HepG2 (cell line): ENCODE measurements around the gene NUDT3. TPM values are rescaled to one million over a fixed set of nuclear protein-coding genes. Genes with fewer than 3 reads are reported as not detected.
A peak's percentile ranks its signal among the peaks of the same experiment; 100 is the strongest.

Source experiments
- ARID2 ChIP-seq: sonication (generic); formaldehyde crosslinking; IDR thresholded peaks from 2 replicates; pipeline ENCODE4 v1.8.1; 2022; ENCODE audit warnings: mild to moderate bottlenecking, missing genetic modification reagents, borderline replicate concordance
- CREB1 ChIP-seq, 2 experiments: fragments of 450-650 bp in 1 of 2; IDR thresholded peaks; 2 replicates each; pipeline ENCODE4 v1.6.1; 2016 to 2017; ENCODE audit warnings: control low read depth in 1 of 2, mild to moderate bottlenecking in 1 of 2, missing compliant biosample characterization in 1 of 2, missing genetic modification characterization in 1 of 2
- CREBL2 ChIP-seq: sonication (generic); formaldehyde crosslinking; IDR thresholded peaks from 2 replicates; pipeline ENCODE4 v1.8.1; 2023; ENCODE audit warnings: missing genetic modification reagents, mild to moderate bottlenecking, borderline replicate concordance
- HOXA9 ChIP-seq: sonication (generic); formaldehyde crosslinking; IDR thresholded peaks from 2 replicates; pipeline ENCODE4 v1.8.1; 2022; ENCODE audit warnings: missing genetic modification reagents, mild to moderate bottlenecking, moderate library complexity, borderline replicate concordance
- KDM2A ChIP-seq: sonication (generic); formaldehyde crosslinking; IDR thresholded peaks from 2 replicates; pipeline ENCODE4 v1.4.0; 2020; ENCODE audit warnings: low read depth, missing genetic modification reagents, borderline replicate concordance
- KDM5B ChIP-seq: sonication (generic); formaldehyde crosslinking; IDR thresholded peaks from 2 replicates; pipeline ENCODE4 v1.4.0; 2020; ENCODE audit warnings: missing genetic modification reagents, mild to moderate bottlenecking, borderline replicate concordance
- MED13 ChIP-seq: sonication (generic); formaldehyde crosslinking; IDR thresholded peaks from 2 replicates; pipeline ENCODE4 v1.5.0; 2020; ENCODE audit warnings: missing genetic modification reagents
- RELA ChIP-seq: sonication (generic); formaldehyde crosslinking; IDR thresholded peaks from 2 replicates; pipeline ENCODE4 v1.4.0; 2020; ENCODE audit warnings: missing genetic modification reagents
- SKI ChIP-seq: fragments of 450-650 bp; IDR thresholded peaks from one replicate; pipeline ENCODE4 v1.6.1; 2018; ENCODE audit warnings: mild to moderate bottlenecking; ENCODE audit not compliant: partially characterized antibody
- SMARCC2 ChIP-seq: fragments of 450-650 bp; IDR thresholded peaks from 2 replicates; pipeline ENCODE4 v1.6.1; 2017; ENCODE audit warnings: antibody characterized with exemption, mild to moderate bottlenecking
- SMYD3 ChIP-seq: sonication (generic); formaldehyde crosslinking; IDR thresholded peaks from 2 replicates; pipeline ENCODE4 v1.8.1; 2023; ENCODE audit warnings: mild to moderate bottlenecking, missing genetic modification reagents
- TBL1XR1 ChIP-seq: fragments of 150-350 bp; IDR thresholded peaks from 2 replicates; pipeline ENCODE4 v1.6.1; 2014; ENCODE audit warnings: borderline replicate concordance, low read length; ENCODE audit not compliant: partially characterized antibody
- ZBTB42 ChIP-seq: sonication (generic); formaldehyde crosslinking; IDR thresholded peaks from 2 replicates; pipeline ENCODE4 v1.5.0; 2020; ENCODE audit warnings: mild to moderate bottlenecking, missing genetic modification reagents
- ZMYM2 ChIP-seq: sonication (generic); formaldehyde crosslinking; IDR thresholded peaks from 2 replicates; pipeline ENCODE4 v1.8.0; 2022; ENCODE audit warnings: mild to moderate bottlenecking, missing genetic modification reagents
- ZNF329 ChIP-seq: sonication (generic); formaldehyde crosslinking; IDR thresholded peaks from 2 replicates; pipeline ENCODE4 v1.9.0; 2021; ENCODE audit warnings: low read depth, mild to moderate bottlenecking, missing genetic modification reagents
- ZNF335 ChIP-seq: sonication (generic); formaldehyde crosslinking; IDR thresholded peaks from 2 replicates; pipeline ENCODE4 v1.4.0; 2020; ENCODE audit warnings: missing genetic modification reagents
- ZNF367 ChIP-seq: sonication (generic); formaldehyde crosslinking; IDR thresholded peaks from 2 replicates; pipeline ENCODE4 v1.4.0; 2020; ENCODE audit warnings: missing genetic modification reagents, borderline replicate concordance
- ZNF737 ChIP-seq: sonication (generic); formaldehyde crosslinking; IDR thresholded peaks from 2 replicates; pipeline ENCODE4 v1.5.0; 2020; ENCODE audit warnings: missing genetic modification reagents, mild to moderate bottlenecking, borderline replicate concordance
- polyA plus RNA-seq, 8 experiments: library from polyadenylated mRNA; depleted of rRNA in 3 of 8; stranded (reverse) in 7 of 8; unstranded in 1 of 8; fragments of >200 nt; fragmentation: Illumina TruSeq in 4 of 8; extraction: Trizol in 4 of 8; gene quantifications; 2 replicates each; pipeline versions ENCODE4 v1.2.1 to v1.2.3, GENCODE V29; 2011 to 2016; ENCODE audit warnings: low read depth in 4 of 8, missing spikeins in 1 of 8, mixed read lengths in 1 of 8; ENCODE audit not compliant: insufficient read depth in 1 of 8
- total RNA-seq, 5 experiments: library from RNA; depleted of rRNA; stranded (reverse); fragments of >200 nt; fragmentation: Illumina TruSeq; extraction: Trizol; gene quantifications; 2 replicates each; pipeline ENCODE4 v1.2.3, GENCODE V29; 2016; ENCODE audit warnings: low read depth in 1 of 5
- TF ChIP-seq, protein P1 (sequence below): sonication (generic); formaldehyde crosslinking; IDR thresholded peaks from 2 replicates; pipeline ENCODE4 v1.5.1; 2020; ENCODE audit warnings: missing genetic modification reagents, mild to moderate bottlenecking, borderline replicate concordance
- TF ChIP-seq, protein P2 (sequence below): sonication (generic); formaldehyde crosslinking; IDR thresholded peaks from 2 replicates; pipeline ENCODE4 v1.5.1; 2020; ENCODE audit warnings: mild to moderate bottlenecking, missing genetic modification reagents, borderline replicate concordance

NUDT3 gene
- total and polyA plus RNA-seq, 2 of the 13 experiments (the other 11 are each of a cell fraction or from before 2014, with no cell fraction given), result 20.2 to 20.6 TPM

DNA sequence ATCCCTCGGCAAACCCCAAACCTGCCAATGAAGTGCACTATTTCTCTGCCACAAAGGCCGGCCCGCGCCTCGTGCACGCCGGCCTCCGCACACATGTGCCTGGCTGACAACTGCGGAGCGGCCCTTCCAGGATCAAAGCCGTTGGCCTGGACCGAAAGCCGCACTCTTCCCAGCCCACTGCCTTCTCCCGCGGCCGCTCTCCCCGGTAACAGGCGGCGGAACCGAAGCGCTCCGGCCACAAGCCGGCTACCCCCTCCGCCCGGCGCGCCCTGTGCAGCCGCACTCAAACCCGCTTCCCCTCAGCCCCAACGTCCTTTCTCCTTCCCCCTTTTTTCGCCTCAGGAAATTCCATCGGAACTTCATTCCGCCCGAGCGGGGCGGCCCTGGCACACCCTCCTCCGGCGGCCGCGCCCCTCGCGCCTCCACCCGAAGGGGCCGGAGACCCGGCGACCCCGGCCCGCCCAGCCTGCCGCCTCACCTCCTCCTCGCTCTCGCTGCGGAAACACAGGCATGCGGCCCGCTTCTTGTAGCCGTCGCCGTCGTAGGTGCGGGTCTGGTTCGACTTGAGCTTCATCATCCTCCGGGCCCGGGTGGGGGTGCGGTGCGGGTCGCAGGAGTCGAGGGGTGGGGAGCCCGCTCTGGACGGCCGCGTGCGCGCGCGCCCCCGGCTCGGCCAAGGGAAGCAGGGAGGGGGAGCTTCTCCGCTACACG is 528 bp downstream of the NUDT3 start (continued):
- TF ChIP-seq HOXA9, result peak; percentile 73; the same call in 1 of the 2 replicates
- peak; percentile 89 for TF ChIP-seq KDM5B (CRISPR knock-in tag)
- no peak for TF ChIP-seq ZNF329 (CRISPR knock-in tag)
- TF ChIP-seq MED13, result 0 out of 2 replicates have a peak, but pooled peaks have one; percentile 11
- TF ChIP-seq TBL1XR1, result no peak
- peak; percentile 74; the same call in 1 of the 2 replicates for TF ChIP-seq ZNF737
- 0 out of 2 replicates have a peak, but pooled peaks have one; percentile 59 for TF ChIP-seq ZNF367 (CRISPR knock-in tag)
- TF ChIP-seq ARID2 (CRISPR knock-in tag), result peak; percentile 74; the same call in 1 of the 2 replicates
- TF ChIP-seq SKI, result no peak
- no peak for TF ChIP-seq ZNF335
- TF ChIP-seq, protein P1, sequence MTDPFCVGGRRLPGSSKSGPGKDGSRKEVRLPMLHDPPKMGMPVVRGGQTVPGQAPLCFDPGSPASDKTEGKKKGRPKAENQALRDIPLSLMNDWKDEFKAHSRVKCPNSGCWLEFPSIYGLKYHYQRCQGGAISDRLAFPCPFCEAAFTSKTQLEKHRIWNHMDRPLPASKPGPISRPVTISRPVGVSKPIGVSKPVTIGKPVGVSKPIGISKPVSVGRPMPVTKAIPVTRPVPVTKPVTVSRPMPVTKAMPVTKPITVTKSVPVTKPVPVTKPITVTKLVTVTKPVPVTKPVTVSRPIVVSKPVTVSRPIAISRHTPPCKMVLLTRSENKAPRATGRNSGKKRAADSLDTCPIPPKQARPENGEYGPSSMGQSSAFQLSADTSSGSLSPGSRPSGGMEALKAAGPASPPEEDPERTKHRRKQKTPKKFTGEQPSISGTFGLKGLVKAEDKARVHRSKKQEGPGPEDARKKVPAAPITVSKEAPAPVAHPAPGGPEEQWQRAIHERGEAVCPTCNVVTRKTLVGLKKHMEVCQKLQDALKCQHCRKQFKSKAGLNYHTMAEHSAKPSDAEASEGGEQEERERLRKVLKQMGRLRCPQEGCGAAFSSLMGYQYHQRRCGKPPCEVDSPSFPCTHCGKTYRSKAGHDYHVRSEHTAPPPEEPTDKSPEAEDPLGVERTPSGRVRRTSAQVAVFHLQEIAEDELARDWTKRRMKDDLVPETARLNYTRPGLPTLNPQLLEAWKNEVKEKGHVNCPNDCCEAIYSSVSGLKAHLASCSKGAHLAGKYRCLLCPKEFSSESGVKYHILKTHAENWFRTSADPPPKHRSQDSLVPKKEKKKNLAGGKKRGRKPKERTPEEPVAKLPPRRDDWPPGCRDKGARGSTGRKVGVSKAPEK (CRISPR knock-in tag), result 0 out of 2 replicates have a peak, but pooled peaks have one; percentile 65
- no peak for TF ChIP-seq RELA (CRISPR knock-in tag)
- peak; percentile 84 for TF ChIP-seq KDM2A (CRISPR knock-in tag)
- TF ChIP-seq SMYD3 (CRISPR knock-in tag), result 0 out of 2 replicates have a peak, but pooled peaks have one; percentile 53
- TF ChIP-seq, protein P2, sequence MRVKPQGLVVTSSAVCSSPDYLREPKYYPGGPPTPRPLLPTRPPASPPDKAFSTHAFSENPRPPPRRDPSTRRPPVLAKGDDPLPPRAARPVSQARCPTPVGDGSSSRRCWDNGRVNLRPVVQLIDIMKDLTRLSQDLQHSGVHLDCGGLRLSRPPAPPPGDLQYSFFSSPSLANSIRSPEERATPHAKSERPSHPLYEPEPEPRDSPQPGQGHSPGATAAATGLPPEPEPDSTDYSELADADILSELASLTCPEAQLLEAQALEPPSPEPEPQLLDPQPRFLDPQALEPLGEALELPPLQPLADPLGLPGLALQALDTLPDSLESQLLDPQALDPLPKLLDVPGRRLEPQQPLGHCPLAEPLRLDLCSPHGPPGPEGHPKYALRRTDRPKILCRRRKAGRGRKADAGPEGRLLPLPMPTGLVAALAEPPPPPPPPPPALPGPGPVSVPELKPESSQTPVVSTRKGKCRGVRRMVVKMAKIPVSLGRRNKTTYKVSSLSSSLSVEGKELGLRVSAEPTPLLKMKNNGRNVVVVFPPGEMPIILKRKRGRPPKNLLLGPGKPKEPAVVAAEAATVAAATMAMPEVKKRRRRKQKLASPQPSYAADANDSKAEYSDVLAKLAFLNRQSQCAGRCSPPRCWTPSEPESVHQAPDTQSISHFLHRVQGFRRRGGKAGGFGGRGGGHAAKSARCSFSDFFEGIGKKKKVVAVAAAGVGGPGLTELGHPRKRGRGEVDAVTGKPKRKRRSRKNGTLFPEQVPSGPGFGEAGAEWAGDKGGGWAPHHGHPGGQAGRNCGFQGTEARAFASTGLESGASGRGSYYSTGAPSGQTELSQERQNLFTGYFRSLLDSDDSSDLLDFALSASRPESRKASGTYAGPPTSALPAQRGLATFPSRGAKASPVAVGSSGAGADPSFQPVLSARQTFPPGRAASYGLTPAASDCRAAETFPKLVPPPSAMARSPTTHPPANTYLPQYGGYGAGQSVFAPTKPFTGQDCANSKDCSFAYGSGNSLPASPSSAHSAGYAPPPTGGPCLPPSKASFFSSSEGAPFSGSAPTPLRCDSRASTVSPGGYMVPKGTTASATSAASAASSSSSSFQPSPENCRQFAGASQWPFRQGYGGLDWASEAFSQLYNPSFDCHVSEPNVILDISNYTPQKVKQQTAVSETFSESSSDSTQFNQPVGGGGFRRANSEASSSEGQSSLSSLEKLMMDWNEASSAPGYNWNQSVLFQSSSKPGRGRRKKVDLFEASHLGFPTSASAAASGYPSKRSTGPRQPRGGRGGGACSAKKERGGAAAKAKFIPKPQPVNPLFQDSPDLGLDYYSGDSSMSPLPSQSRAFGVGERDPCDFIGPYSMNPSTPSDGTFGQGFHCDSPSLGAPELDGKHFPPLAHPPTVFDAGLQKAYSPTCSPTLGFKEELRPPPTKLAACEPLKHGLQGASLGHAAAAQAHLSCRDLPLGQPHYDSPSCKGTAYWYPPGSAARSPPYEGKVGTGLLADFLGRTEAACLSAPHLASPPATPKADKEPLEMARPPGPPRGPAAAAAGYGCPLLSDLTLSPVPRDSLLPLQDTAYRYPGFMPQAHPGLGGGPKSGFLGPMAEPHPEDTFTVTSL, result 0 out of 2 replicates have a peak, but pooled peaks have one; percentile 45
- TF ChIP-seq CREB1 (IDR thresholded peaks at IDR 0.05), result no peak
- TF ChIP-seq CREB1 (CRISPR knock-in tag; IDR thresholded peaks at IDR 0.05), result no peak
- TF ChIP-seq SMARCC2, result no peak
- TF ChIP-seq ZMYM2 (CRISPR knock-in tag), result no peak; the same call in 1 of the 2 replicates
- TF ChIP-seq ZBTB42 (CRISPR knock-in tag), result no peak
- TF ChIP-seq CREBL2, result 0 out of 2 replicates have a peak, but pooled peaks have one; percentile 45
